Activated CD4-positive, alpha-beta T cell treated with anti-CD3 and anti-CD28 coated beads, Interleukin-2, amount 50 U/mL, for 16 hours (primary cell): Measurements from ENCODE around the gene CLUH.
"Not testable (repeated sequence)": the region's sequence is repeated elsewhere in the genome, so short reads cannot be mapped to it uniquely, and the experiment has no call there.

Experiments used
- DNase-seq: peaks from one replicate; pipeline ENCODE4 v3.0.0-alpha.2; 2020

Gene CLUH

DNA sequence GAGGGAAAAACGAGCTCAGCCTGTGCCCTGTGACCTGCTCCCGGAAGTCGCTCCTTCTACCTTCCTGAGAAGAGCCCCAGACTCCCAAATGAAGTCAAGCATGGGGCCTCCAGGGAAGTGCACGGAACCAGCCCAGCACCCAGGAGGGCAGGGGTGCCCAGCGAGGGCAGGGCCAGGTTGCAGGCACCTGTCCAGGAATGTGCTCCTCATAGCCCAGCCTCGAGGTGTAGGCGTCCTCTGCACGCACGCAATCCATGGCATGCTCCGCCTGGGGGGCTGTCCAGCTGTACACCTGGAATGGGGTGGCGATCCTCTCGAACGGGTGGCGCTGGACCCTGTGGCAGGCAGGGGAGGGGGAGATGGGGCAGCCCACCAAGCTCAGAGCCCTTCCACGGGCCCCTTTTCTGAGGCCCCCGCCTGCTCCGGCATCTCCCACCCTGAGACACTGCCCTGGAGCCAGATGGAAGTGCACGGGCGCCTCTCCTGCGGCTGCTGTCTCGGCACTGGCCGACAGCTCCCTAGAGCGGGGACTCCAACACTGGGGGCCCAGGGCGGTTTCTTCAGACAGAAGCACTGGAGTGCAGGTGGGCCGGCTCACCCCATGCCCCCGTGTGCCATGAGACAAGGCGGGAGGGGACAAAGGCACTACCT, 10.9 kb downstream of the CLUH start:
- DNase-seq = no peak

DNA sequence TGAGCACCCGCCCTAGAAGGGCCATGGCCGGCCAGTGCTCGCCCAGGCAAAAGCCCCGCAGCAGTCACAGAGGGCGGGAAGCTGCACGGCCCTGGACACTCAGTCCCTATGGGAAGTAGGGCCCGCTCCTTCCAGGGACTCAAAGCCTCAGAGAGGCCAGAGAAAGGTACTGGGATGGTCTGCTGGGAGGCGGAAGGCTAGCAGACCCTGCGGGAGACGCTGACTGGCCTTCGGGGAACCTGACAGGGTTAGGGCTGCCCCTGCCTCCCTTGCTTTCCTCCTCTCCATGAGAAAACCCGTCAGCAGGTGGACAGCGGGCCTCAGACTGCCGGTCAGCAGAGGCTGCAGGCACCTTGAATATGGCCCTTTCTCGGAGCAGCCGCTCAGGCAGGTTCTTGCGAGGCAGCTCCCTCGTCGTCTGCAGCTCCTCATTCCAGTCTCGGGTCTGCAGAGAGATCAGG, 11.5 kb downstream of the CLUH start:
- no peak for DNase-seq

DNA sequence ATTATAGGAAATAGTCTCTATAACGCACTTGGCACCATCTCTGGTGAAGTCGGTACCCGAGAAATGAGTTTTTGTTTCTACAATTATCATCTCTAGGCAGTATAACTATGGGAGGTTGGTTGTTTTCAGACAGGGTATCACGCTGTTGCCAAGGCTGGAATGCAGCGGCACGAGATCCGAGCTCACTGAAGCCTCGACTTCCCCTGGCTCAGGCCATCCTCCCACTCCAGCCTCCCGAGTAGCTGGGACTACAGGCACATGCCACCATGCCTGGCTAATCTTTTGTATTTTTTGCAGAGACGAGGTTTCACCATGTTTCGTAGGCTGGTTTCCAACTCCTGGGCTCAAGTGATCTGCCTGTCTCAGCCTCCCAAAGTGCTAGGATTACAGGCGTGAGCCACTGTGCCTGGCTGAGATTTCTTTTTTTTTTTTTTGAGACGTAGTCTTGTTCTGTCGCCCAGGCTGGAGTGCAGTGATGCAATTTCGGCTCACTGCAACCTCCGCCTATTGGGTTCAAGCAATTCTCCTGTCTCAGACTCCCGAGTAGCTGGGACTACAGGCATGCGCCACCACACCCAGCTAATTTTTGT, 12.3 kb downstream of the CLUH start:
- DNase-seq = not testable (repeated sequence)

DNA sequence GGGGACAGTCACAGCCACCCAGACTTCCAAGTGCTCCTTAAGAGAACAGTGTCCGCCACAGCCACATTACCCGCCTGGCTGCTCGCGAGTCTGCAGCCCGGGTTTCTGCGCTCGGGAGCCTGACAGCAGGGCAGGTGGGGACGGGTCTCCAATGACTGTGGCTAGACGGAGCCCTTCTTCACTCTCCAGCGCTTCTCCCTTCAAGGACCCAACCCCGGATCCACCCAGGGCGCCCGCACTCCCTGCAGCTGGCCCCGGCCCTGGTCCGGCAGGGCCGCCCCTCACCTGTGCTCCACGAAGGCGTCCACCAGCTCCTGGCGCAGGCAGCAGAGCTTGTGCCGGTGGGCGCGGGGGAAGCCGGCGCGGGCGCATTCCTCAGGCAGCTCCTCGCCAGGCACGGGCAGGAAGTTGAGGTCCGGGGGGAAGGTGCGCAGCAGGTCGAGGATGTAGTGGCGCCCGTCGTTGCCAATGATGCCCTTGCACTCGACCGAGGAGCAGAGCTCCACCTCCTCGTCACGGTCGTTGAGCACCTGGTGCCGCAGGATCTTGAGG, 13.9 kb downstream of the CLUH start:
- DNase-seq = no peak

DNA sequence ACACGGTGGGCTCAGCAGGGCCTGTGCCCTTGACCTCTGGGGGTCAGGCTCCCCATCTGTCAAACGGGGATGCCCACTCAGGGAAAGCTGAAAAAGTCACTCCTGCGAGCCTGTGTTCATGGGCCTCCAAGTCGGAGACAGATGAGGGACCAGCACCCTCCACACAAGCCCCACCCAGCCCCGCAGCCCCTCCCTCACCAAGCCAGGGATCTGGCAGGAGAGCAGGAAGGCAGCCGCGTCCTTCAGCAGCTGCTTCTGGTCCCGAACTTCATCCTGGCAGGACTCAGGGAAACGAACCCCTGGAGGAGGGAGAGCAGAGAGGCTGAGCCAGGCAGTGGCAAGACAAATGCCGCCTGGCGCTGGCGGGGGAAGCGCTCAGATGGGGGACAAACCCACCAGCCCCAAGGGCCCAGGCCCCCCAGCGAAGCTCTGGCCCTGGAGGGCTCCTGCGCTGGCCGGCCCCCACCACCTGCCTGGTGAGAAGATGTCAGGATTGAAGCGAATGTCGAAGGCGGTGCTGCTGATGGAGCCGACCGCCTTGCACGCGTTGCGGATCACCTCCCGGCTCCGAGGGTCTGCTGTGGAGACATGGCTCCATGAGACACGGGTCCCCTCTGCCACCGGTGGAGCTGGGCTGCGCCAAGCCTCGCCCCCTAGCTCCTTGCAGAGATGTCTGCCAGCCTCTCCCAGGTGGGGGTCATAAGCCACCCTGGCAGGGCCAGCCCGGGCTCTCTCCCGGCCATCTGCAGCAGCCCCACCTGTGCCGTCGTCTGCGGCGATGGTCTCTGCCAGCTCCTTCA, 15.4 kb downstream of the CLUH start:
- DNase-seq = no peak

DNA sequence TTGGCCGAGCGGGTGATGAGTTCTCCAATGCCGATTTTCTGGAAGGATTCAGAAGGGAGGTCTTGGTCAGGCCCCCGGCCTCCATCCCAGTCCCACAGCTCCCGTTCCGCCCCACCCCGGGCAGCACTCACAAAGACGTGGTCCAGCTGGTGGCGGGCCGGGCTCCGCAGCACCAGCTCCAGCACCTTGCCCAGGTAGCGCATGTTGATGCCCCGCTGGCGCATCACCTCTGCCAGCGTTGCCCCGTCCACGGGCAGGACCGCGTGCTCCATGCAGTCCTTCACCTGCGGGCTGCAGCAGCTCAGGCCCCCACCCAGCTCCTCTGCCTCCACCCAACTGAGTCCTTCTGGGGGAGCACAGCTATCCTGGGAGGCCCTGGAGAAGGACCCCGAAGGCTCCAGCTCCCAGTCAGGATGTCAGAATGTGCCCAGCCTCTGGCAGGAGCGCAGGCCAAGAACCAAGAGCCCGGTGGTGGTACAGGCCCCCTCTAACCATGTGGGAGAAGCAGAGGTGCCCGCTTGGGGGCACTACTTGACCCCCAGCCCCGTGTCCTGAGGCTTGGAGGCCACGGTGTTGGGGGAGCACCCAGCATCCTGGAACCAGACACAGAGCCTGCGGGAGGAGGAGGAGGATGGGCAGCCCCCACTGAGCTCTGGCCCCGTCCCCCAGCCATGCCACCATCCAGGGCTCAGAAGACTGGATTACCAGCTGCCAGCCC, 16.2 kb downstream of the CLUH start:
- DNase-seq = no peak

DNA sequence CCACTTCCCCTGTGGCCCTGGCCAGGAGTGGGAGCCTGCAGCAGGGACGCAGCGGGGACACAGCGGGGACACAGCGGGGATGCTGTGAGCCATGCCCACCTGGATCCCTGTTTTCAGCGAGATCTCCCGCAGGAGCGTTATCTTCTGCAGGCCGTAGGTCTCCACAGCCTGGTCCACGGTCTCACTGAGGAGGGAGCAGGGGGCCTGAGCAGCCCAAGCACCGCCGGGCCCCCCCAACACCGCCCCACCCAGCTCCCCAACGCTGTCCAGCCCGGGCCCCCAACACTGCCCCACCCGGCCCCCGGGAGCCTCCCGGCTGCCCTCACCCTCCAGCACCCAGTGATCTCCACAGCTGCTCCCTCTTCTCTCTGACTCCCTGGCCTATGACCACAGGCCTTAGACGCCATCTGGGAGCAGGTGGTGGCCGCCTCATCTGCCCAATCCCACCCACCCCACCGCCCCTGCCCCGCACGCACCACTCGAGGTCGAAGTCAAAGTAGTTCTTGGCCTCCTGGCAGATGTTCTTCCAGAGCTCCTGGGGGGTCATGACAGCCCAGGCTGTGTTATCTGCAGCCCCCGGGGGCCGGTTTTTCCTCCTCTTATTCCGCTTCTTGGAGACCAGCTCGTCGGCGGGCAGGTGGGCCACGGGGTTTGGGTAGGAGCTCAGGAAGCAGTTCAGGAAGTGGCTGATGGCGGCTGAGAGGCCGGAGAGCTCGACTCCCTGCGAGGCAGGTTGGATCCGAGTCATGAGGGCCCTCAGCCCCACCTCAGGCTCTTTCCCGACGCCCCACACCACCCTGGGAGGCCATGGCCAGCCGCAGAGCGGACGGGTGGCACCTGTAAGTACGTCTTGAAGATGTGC, 17.0 kb downstream of the CLUH start:
- DNase-seq = no peak

DNA sequence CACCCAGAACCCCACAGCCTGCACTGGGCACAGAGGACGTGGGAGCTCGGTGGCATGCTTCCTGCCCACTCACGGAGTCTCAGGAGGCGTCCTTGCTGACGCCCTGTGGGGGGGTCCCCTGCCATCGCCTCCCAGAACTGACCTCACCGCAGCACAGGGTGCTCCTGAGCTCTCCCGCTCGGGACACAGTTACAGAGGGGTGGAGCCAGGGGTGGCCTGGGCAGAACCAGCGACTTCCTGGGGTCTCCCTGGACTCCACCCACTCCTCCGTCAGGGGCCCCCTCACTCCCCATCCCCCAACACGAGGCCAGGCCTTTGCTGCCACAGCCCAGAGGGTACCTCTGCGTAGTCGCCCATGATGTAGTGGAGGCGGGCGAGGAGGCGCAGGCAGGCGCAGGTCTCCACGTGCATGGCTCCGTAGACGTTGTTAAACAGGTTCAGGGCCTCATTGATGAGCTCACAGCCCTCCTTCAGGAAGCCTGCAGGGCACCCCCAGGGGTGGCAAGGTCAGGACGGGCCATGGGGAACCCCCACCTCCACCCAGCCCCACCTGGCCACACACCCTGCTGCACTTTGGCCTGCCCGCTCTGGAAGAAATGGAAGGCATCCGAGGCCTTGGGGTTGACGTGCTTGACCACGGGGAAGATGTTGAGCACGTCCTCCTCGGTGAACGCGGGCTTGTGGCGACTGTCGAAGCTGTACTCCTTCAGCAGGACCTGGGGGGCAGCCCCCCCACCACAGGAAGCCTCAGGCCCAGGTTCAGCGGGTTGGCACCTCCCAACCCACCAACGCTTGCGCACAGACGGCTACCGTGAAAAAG, 17.8 kb downstream of the CLUH start:
- DNase-seq = no peak

DNA sequence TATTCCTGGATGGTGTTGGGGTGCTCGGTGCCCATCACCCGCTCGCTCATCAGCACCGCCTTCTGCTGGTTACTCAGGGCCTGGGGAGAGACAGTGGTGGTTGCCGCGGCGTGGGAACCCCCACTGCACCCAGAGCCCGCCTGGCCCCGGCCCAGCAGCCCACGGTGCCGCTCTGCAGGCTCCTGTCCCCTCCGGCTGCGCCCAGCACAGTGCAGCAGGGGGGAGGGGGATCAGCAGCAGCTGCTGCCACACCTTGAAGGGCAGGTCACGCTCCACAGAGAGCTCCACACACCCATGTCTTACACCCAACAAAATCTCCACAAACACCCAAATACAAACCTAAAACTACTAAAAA, 18.8 kb downstream of the CLUH start:
- DNase-seq = no peak

DNA sequence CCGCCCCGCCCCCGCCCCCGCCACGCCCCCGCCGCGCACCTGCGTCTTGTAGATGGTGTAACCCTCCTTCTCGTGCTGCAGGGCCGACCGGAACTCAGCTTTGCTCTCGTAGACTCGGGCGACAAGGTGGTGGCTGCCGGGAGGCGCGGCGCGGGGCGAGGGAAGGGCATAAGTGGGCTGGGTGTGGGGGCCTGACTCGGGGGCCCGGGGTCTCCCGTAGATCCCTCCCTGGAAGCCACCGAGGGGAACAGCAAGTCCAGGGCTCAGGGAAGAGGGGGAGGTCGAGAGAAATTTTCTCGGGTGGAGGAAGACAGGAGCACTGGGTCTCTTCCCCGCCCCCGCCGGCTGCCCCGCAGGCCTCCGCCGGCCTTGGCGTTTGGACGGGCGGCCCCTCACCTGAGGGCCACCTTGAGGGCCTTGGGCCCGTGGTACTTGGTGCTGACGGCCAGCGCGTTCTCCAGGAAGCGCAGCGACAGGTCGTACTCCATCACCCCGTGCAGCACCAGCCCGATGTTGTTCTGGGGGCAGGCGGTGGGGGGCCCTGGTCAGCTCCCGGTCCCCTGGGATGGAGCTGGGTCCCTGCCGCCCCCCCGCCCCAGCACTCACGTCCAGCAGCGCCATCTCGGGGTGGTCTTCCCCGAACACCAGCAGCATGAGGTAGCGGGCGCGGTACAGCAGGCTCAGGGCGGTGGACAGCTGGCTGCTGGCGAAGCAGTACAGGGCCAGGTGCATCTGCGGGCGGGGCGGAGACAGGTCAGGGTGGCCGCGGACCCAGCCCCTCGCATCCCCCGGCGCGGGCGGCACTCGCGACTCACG, 19.4 kb downstream of the CLUH start:
- no peak for DNase-seq

DNA sequence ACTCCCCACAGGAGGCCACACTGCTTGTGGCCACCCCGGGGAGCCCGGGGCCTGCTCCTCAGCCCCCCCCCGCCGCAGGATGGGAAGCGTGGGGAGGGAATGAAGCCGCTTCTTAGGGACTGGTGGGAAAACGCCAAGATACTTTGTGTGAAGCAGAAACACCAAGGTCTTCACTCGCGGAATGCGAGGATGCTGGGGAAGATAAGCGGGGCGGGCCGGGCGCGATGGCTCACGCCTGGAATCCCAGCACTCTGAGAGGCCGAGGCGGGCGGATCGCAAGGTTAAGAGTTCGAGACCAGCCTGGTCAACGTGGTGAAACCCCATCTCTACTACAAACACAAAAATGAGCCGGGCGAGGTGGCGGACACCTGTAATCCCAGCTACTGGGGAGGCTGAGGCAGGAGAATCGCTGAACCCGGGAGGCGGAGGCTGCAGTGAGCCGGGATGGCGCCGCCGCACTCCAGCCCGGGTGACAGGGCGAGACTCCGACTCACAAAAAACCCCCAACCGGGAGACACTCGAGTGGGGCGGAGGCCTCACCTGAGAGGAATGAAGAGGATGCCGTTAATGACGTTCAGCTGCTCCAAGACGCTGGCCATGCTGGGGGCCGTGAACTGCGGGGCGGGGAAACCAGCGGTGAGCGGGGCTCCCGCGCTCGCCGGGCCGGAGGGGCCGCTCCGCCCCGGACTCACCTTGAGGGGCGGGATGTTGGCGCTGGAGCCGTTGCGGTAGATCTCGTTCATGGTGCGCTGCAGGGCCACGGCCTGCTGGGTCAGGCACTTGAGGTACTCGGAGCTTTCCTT, 20.3 kb downstream of the CLUH start:
- no peak for DNase-seq

DNA sequence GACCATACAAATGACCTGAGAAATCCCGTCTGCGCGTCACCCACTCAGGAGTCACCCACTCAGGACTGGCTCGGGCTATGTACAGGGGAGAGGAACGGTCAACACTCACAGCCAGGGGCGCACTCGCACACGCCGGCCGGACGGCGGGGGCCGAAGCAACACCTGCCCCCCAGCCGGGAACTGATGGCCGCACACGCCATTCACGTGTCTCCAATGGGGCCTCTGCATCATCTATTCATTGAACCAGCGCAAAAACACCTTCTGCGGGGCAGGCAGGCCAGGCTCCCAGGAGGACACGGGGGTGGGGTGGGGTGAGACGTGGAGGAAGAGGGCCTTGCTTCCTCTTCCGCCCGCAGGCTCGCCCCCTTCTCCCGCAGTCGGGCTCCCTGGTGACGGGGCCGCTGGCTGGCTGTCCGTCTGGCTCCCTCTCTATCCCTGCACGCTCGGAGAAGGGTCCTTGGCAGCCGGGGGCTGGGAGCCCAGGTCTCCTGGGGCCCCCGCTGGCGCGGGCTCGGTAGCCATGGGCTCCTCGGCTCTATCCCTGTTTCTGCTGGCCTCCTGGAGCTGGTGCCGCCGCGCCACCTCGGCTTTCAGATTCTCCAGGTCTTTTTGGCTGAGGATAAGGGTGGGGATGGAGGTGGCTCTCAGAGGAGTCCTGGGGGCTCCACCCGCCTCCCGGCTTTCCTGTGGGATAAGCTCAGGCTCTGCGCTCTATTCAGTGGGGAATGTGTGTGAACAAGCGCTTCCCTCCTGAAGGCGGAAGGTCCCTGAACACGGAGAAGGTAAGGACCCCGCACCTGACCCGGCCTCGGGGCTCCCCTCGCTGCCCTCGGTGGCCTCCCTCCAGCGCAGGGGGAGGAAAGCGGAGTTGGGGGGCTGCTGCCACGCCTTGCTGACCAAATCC, 21.1 kb downstream of the CLUH start:
- no peak for DNase-seq

DNA sequence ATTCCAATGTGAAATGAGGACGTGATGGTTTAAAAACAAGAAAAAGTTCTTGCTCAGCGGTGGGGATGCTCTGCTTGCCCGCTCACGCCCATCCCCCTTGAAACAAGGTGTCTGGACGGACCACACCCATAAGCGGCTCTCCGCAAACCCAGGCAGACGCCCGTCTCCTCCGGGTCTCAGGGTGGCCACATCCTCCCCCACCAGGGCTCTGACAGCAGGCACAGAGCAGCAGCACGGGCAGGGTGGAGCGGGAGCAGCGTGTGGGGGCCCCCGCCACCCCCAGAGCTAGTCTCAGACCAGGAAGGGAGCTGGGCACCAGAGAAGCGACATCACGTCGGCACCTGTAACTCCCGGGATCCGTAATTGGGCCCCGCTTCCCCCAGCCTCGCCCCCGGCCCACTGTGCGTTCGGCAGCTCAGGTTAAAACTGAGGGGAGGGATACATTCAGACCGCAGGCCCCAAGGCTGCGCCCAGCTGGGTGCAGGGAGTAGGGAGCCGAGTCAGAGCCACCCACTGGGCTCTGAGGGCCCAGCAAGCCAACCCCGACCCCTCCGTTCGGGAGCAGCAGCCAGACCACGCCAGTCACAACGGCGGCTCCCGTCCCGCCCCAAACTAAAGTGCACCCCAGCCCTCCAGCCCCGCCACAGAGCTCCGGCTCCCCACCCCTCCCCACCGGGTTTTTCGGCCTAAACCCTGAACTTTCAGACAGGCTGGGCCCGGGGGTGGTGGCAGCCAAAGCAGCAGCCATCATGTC, 22.0 kb downstream of the CLUH start:
- DNase-seq = no peak

DNA sequence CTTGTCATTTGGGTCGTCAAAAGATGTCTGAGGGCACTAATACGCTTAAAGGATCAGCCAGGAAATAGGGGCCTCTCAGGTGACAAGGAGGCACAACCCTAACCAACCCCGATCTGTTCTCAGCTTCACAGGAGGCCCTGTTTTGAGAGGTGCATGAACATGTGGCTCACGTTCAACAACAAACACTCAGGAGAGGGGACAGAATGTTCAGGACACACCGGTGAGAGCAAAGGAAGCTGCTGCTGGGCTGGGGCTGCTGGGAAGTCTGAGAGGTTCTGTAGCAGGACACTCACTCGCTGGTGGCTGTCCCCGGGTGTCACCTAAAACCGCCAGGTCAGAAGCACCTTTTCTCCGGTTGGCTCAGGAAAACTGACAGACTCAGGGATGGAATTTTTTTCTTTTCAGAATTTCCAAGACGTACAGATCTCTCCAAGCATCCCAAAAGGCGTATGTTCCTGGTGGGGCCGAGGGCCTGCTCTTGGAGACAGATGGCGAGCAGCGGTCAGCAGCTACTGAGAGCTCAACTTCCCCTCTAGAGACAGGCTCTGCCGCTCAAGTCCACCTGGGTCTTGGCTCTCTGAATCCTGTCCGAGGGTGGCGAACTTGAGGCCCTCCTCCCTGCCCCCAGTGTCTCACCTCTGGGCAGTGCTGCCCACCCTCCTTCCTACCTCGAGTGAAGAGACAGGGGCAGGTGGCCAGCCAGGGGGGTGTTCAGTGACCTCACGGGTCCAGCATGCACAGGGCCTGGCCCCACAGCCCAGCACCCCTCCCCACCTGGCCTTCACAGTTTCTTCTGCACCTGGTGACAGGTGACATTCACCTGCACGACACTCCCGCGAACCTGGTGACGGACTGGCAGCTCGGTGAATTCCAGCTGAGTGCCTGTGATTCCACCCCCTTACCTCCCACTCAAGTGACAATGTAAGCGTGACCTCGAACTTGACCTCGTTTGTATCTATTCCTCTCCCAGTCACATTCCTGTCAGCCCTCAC, 22.9 kb downstream of the CLUH start:
- DNase-seq = no peak

DNA sequence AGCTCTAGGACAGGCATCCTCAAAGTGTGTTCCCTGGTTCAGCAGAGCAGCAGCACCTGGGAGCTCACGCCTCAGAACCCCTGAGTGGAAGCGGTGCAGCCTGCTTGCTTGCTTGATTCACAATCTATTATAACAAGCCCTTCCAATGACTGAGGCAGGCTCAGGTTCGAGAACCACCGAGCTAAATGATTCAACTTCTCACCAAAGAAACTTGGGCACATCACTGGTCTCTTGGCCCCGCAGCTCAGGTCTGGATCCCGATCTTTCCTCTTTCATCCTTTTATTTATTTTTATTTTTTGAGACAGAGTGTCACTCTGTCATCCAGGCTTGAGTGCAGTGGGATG, 24.5 kb downstream of the CLUH start:
- no peak for DNase-seq

DNA sequence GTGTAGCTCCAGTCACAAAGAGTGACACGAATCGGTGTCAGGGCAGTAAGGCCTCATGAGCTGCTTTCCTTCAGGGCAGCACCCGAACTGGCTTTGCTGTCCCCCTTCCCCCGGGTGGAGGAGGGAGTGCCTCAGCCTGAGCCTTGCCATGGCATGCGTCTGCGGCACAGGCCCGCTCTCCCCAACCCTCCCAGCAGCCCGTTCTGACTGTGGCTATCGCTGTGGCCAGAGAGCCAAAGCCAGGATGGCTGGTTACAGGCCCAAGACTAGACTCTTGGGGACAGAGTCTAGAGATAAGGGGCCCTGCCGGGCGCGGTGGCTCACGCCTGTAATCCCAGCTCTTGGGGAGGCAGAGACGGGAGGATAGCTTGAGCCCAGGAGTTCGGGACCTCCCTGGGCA, 25.9 kb downstream of the CLUH start:
- DNase-seq = no peak

DNA sequence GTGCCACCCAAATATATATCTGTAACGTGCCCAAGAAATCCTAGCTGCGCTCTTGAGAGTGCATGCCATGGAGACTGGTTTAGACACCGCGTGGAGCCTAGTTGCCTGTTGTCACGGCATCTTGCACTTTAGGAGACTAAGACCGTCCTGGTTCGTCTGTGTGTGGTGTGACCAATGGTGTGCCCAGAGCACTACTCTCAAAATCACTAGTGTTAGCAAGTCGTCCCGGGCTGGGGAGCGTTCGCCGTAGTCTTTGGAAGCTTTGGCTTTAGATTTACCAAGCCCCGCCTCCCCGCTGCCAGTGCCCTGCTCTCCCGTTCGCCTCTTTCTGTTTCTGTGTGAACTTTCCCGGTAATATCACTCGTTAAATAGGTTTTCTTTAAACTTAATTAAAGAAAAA, 27.0 kb downstream of the CLUH start:
- DNase-seq = no peak
